Lower leg skin (tissue), 4 donors: ENCODE measurements around the gene CACNB2. TPM values are rescaled to one million over a fixed set of nuclear protein-coding genes. Genes with fewer than 3 reads are reported as not detected.

Experiments
- DNase-seq, 2 donors: peaks; one replicate each; pipeline ENCODE4 v3.0.0-alpha.2; 2019; ENCODE audit warnings: low spot score in 2 of 2
- H3K4me3 ChIP-seq: fragments of 200-600 bp; sonication (generic); 2 replicates; pipeline ENCODE4 v1.5.1; 2017; ENCODE audit warnings: mild to moderate bottlenecking, low read depth; ENCODE audit not compliant: poor library complexity, severe bottlenecking
- CTCF ChIP-seq, 3 donors: fragments of 450-650 bp; IDR thresholded peaks; one replicate each; pipeline ENCODE4 v1.5.1; 2016; ENCODE audit warnings: antibody characterized with exemption in 3 of 3, mild to moderate bottlenecking in 3 of 3, moderate library complexity in 2 of 3
- POLR2A ChIP-seq, 2 donors: fragments of 450-650 bp; IDR thresholded peaks; one replicate each; pipeline ENCODE4 v1.6.1; 2016 to 2017; ENCODE audit warnings: antibody characterized with exemption in 2 of 2, mild to moderate bottlenecking in 1 of 2, moderate library complexity in 1 of 2
- WGBS, 2 donors: methylation state at CpG; one replicate each; pipeline ENCODE4 v1.1.5; 2018; 5-methylcytosine and 5-hydroxymethylcytosine counted together
- intact Hi-C: fragments of 100-400 bp; cut with DNase I; formaldehyde crosslinking; loops from one replicate; pipeline ENCODE4 v1.15.0; 2023; ENCODE audit warnings: low total_unique reads
- total RNA-seq, 4 donors: library from RNA; depleted of rRNA; stranded (reverse); fragments of >200 nt; gene quantifications; one replicate each; pipeline ENCODE4 v1.1.0, GENCODE V29; 2016

The CACNB2 gene
- total RNA-seq, 4 donors from 2014 or later: 3.6 to 7.6 (median 6.1) TPM

GRCh38 chr10:18221123-18221522 is 80.9 kb downstream of the CACNB2 start:
- DNase-seq: no peak
- 87 to 93% methylated on average over 4 of the region's 4 CpGs for WGBS, 2 donors
- no peak overlapping the region for H3K4me3 ChIP-seq
- intact Hi-C loops: no loop called here
- TF ChIP-seq POLR2A (IDR thresholded peaks at IDR 0.05) (no peak), CTCF (IDR thresholded peaks at IDR 0.05) (no peak)

GRCh38 chr10:18221882-18222281 is 81.7 kb downstream of the CACNB2 start:
- intact Hi-C loops: no loop called here
- H3K4me3 ChIP-seq: no peak overlapping the region
- 53 to 67% methylated on average over 4 of the region's 4 CpGs for WGBS, 2 donors
- DNase-seq: no peak
- TF ChIP-seq CTCF (IDR thresholded peaks at IDR 0.05): no peak
- TF ChIP-seq POLR2A (IDR thresholded peaks at IDR 0.05): no peak

- WGBS, 2 donors: 80 to 91% methylated on average over 3 of the region's 3 CpGs
- intact Hi-C loops: no loop called here
- no peak overlapping the region for H3K4me3 ChIP-seq
- TF ChIP-seq CTCF (IDR thresholded peaks at IDR 0.05): no peak
- no peak for TF ChIP-seq POLR2A (IDR thresholded peaks at IDR 0.05)
- no peak for DNase-seq
Measured at GRCh38 chr10:18222866-18223265, 82.6 kb downstream of the CACNB2 start.

GRCh38 chr10:18223898-18224297 is 83.7 kb downstream of the CACNB2 start:
- no peak for TF ChIP-seq POLR2A (IDR thresholded peaks at IDR 0.05)
- no peak for TF ChIP-seq CTCF (IDR thresholded peaks at IDR 0.05)
- H3K4me3 ChIP-seq: no peak overlapping the region
- WGBS, 2 donors: 85 to 89% methylated on average over 2 of the region's 2 CpGs
- no peak for DNase-seq
- intact Hi-C loops: no loop called here

- no peak overlapping the region for H3K4me3 ChIP-seq
- DNase-seq: no peak
- intact Hi-C loops: no loop called here
- WGBS, 2 donors: 67 to 72% methylated on average over 12 of the region's 12 CpGs
- TF ChIP-seq POLR2A (IDR thresholded peaks at IDR 0.05): no peak
- TF ChIP-seq CTCF (IDR thresholded peaks at IDR 0.05): no peak
Measured at GRCh38 chr10:18224626-18225445, 84.6 kb downstream of the CACNB2 start.

GRCh38 chr10:18226336-18226735 is 86.1 kb downstream of the CACNB2 start:
- WGBS, 2 donors: 61 to 72% methylated on average over 5 of the region's 5 CpGs
- no peak for DNase-seq
- TF ChIP-seq CTCF (IDR thresholded peaks at IDR 0.05): no peak
- no peak for TF ChIP-seq POLR2A (IDR thresholded peaks at IDR 0.05)
- intact Hi-C loops: no loop called here
- no peak overlapping the region for H3K4me3 ChIP-seq
